Keratinocyte (primary cell): ENCODE data around the gene AKR1C3. TPM values are rescaled to one million over a fixed set of nuclear protein-coding genes. Genes with fewer than 3 reads are reported as not detected.

Source experiments
- DNase-seq: peaks from one replicate; pipeline ENCODE4 v3.0.0-alpha.2; 2011; ENCODE audit warnings: low read depth, missing footprints, low spot score
- FAIRE-seq: peaks from 2 replicates; lab custom pipeline; 2011; peaks lifted over from hg19 to GRCh38; lab: Jason Lieb, UNC
- H2AFZ ChIP-seq: 2 replicates; pipeline ENCODE4 v1.6.0; 2012; ENCODE audit warnings: low read length, control low read depth, inconsistent platforms; ENCODE audit not compliant: control insufficient read depth
- H3K27ac ChIP-seq: 2 replicates; pipeline ENCODE4 v1.5.1; 2011; ENCODE audit warnings: low read length; ENCODE audit not compliant: control insufficient read depth, insufficient read depth
- H3K27me3 ChIP-seq: 3 replicates; pipeline ENCODE4 v1.6.0; 2011; ENCODE audit warnings: low read length; ENCODE audit not compliant: control insufficient read depth, insufficient read depth; ENCODE audit errors: extremely low read depth
- H3K36me3 ChIP-seq, 2 experiments: 2 replicates in 1 of 2; 3 replicates in 1 of 2; pipeline ENCODE4 v1.5.1; 2011; ENCODE audit warnings: low read length in 2 of 2, mild to moderate bottlenecking in 1 of 2; ENCODE audit not compliant: control insufficient read depth in 2 of 2, insufficient read depth in 2 of 2; ENCODE audit errors: extremely low read depth in 1 of 2
- H3K4me1 ChIP-seq: 3 replicates; pipeline ENCODE4 v1.5.1; 2011; ENCODE audit warnings: low read length; ENCODE audit not compliant: control insufficient read depth, insufficient read depth; ENCODE audit errors: extremely low read depth
- H3K4me2 ChIP-seq: 3 replicates; pipeline ENCODE4 v1.6.0; 2011; ENCODE audit warnings: low read depth, low read length; ENCODE audit not compliant: control insufficient read depth, insufficient read depth; ENCODE audit errors: extremely low read depth
- H3K4me3 ChIP-seq, 3 experiments: fragments of 200-600 bp in 1 of 3; sonication (generic) in 1 of 3; 2 replicates in 2 of 3; 3 replicates in 1 of 3; pipeline ENCODE4 v1.5.1; 2011 to 2016; ENCODE audit warnings: low read length in 3 of 3, mild to moderate bottlenecking in 3 of 3, control low read depth in 2 of 3, inconsistent platforms in 1 of 3, low read depth in 1 of 3, mixed read lengths in 1 of 3, mixed run types in 1 of 3, moderate library complexity in 1 of 3; ENCODE audit not compliant: control insufficient read depth in 2 of 3, insufficient read depth in 2 of 3; ENCODE audit errors: extremely low read depth in 1 of 3
- H3K79me2 ChIP-seq: 2 replicates; pipeline ENCODE4 v1.6.0; 2012; ENCODE audit warnings: low read length; ENCODE audit not compliant: control insufficient read depth, insufficient read depth
- H3K9ac ChIP-seq: 3 replicates; pipeline ENCODE4 v1.6.0; 2011; ENCODE audit warnings: low read length; ENCODE audit not compliant: control insufficient read depth, insufficient read depth; ENCODE audit errors: extremely low read depth
- H3K9me1 ChIP-seq: 3 replicates; pipeline ENCODE4 v1.6.0; 2011; ENCODE audit warnings: low read length; ENCODE audit not compliant: control insufficient read depth, insufficient read depth; ENCODE audit errors: extremely low read depth
- H3K9me3 ChIP-seq: 2 replicates; pipeline ENCODE4 v1.5.1; 2012; ENCODE audit warnings: low read depth, low read length; ENCODE audit not compliant: control insufficient read depth
- H4K20me1 ChIP-seq: 3 replicates; pipeline ENCODE4 v1.6.0; 2011; ENCODE audit warnings: low read length; ENCODE audit not compliant: control insufficient read depth, insufficient read depth; ENCODE audit errors: extremely low read depth
- EZH2 ChIP-seq: IDR thresholded peaks from one replicate; pipeline ENCODE4 v1.6.1; 2012; ENCODE audit warnings: inconsistent platforms, mild to moderate bottlenecking, low read length, moderate library complexity
- dilution Hi-C: fragments of 300-500 bp; cut with MboI; formaldehyde crosslinking; loops from one replicate; pipeline ENCODE4 v1.7.0; 2020; ENCODE audit warnings: low sequenced_read_pairs; ENCODE audit not compliant: extremely low pct_ligation_motif_present
- polyA minus RNA-seq, 3 experiments: library from RNA; depleted of rRNA, polyadenylated mRNA; stranded (reverse); fragments of >200 nt; gene quantifications; 1 replicate in 1 of 3; 2 replicates in 1 of 3; 3 replicates in 1 of 3; pipeline ENCODE4 v1.2.3, GENCODE V29; 2011
- polyA plus RNA-seq, 5 experiments: library from polyadenylated mRNA; depleted of rRNA in 3 of 5; stranded (reverse) in 3 of 5; stranded (forward) in 1 of 5; unstranded in 1 of 5; fragments of >200 nt; gene quantifications; 1 replicate in 1 of 5; 2 replicates in 3 of 5; 3 replicates in 1 of 5; pipeline versions ENCODE4 v1.2.1 to v1.2.3, GENCODE V29; 2011 to 2012; ENCODE audit warnings: missing spikeins in 2 of 5, low read depth in 1 of 5, low replicate concordance in 1 of 5
- TF ChIP-seq, protein P1 (sequence below), 3 experiments: IDR thresholded peaks in 1 of 3; conservative IDR thresholded peaks in 1 of 3; optimal IDR thresholded peaks in 1 of 3; 2 replicates in 2 of 3; 3 replicates in 1 of 3; pipeline versions ENCODE3 to v1.5.1; 2011; ENCODE audit warnings: low read length in 3 of 3, mild to moderate bottlenecking in 3 of 3, moderate library complexity in 2 of 3, control low read depth in 1 of 3, inconsistent platforms in 1 of 3; ENCODE audit not compliant: insufficient read depth in 2 of 3; ENCODE audit errors: extremely low read depth in 1 of 3

Gene AKR1C3
- polyA plus RNA-seq: 11.7 to 120 TPM (median 27.3 TPM) in 3 replicates
- 24.3 TPM for polyA plus RNA-seq (2011; ENCODE audit: low read depth)
- 44.3 and 44.7 TPM in 2 replicates for polyA plus RNA-seq (2011; cell fraction: cytosol; rRNA removed)
- 47.7 and 61.6 TPM in 2 replicates for polyA plus RNA-seq (2011; cell fraction: nucleus; rRNA removed)
- polyA plus RNA-seq (2012; ENCODE audit: low replicate concordance): 6.8 and 28.2 TPM in 2 replicates
- polyA minus RNA-seq: 1.8 to 50.6 TPM (median 14.4 TPM) in 3 replicates
- 12.9 TPM for polyA minus RNA-seq (2011; cell fraction: cytosol; rRNA and poly(A)+ RNA removed)
- 10.3 and 18.2 TPM in 2 replicates for polyA minus RNA-seq (2011; cell fraction: nucleus; rRNA and poly(A)+ RNA removed)

DNA sequence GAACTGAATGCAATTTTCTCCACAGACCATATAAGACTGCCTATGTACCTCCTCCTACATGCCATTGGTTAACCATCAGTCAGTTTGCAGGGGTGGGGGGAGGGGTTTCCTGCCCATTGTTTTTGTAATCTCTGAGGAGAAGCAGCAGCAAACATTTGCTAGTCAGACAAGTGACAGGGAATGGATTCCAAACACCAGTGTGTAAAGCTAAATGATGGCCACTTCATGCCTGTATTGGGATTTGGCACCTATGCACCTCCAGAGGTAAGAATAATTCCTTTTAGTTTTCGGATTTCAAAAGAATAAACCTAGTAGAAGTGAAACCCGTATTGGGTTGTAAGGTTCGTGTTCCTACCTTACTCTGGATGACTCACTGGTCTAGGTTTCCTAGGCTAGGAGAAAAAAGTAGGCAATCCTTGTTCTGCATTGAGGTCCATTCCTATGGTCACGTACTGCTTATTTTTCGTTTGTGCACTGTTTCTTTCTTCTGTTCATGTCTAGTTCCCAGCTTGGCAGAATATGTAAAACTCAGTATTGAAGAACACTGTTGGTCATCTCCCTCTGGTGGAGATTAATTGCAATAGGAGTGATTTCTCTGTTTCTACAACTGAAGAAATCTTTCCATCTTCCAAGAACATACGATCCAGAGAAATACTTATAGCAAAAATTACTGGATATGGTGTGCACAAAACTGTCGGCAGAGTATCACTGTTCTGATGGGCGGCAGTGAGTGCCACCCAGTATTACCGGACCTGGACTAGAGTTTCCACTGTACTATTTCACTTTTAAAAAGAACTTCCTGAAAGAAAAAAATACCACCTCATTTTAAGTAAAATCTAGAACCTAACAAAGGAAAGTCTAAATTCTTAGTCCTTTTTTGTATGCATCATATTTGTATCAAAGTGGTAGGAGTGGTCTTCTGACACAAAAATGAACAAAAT is at the start of gene AKR1C3:
Gene AKR1C3, plus strand, starts transcription at position 150 of the 941 bp plus-strand sequence. Its CDS starts 31 bp downstream, at position 181.
- peak; percentile 86 for FAIRE-seq
- peak within 1 kb of the TSS; percentile 64 for H3K27ac ChIP-seq
- no peaks in the 10 kb centered on the region for H3K36me3 ChIP-seq
- peak within 1 kb of the TSS; percentile 44 to 68 (median 51) for H3K4me3 ChIP-seq
- dilution Hi-C loops: no loop called here
- H3K4me2 ChIP-seq: peak within 1 kb of the TSS; percentile 81
- DNase-seq: no peak
- TF ChIP-seq, protein P1, sequence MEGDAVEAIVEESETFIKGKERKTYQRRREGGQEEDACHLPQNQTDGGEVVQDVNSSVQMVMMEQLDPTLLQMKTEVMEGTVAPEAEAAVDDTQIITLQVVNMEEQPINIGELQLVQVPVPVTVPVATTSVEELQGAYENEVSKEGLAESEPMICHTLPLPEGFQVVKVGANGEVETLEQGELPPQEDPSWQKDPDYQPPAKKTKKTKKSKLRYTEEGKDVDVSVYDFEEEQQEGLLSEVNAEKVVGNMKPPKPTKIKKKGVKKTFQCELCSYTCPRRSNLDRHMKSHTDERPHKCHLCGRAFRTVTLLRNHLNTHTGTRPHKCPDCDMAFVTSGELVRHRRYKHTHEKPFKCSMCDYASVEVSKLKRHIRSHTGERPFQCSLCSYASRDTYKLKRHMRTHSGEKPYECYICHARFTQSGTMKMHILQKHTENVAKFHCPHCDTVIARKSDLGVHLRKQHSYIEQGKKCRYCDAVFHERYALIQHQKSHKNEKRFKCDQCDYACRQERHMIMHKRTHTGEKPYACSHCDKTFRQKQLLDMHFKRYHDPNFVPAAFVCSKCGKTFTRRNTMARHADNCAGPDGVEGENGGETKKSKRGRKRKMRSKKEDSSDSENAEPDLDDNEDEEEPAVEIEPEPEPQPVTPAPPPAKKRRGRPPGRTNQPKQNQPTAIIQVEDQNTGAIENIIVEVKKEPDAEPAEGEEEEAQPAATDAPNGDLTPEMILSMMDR (optimal IDR thresholded peaks at IDR 0.05 in 1 of 3, IDR thresholded peaks at IDR 0.05 in 1 of 3, conservative IDR thresholded peaks at IDR 0.05 in 1 of 3; ENCODE audit: extremely low read depth in 1 of 3, insufficient read depth in 2 of 3, low read length in 3 of 3): peak in 2 of 3 experiments; percentile 51 to 65
- TF ChIP-seq EZH2: no peak
- H3K79me2 ChIP-seq: no peaks in the 10 kb centered on the region
- H3K9me1 ChIP-seq: no peaks in the 10 kb centered on the region
- H3K9me3 ChIP-seq: no peaks in the 10 kb centered on the region
- peaks cover 10% of the 10 kb centered on the region for H3K4me1 ChIP-seq
- no peaks in the 10 kb centered on the region for H4K20me1 ChIP-seq
- peak within 1 kb of the TSS; percentile 83 for H2AFZ ChIP-seq
- H3K27me3 ChIP-seq: no peaks in the 10 kb centered on the region
- H3K9ac ChIP-seq: peak within 1 kb of the TSS; percentile 57

DNA sequence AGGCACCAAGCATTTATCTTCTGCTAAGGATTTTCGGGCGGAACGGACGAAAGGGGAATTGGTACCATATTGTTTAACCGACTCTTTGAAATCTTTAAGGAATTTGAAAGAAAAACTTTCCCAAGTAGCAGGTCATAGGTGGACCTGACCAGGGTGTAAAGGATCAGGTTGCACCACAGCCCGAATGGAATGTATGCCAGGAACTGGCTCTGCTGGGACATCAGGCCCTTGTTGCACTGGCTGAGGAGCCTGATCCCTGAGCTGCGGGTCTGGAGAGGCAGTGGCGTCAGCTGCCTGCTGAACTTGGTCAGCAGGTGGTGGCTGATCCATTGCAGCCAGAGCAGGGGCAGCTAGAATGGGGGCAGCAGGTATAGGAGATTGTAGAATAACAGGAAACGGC is 49.1 kb upstream of the AKR1C3 start:
- Histone ChIP-seq H3K79me2 (no peaks in the 10 kb centered on the region), H3K9me1 (no peaks in the 10 kb centered on the region), H4K20me1 (no peaks in the 10 kb centered on the region), H3K27me3 (no peaks in the 10 kb centered on the region), H3K4me3 (no peak overlapping the region), H3K4me2 (no peak overlapping the region), H3K9me3 (no peaks in the 10 kb centered on the region), H3K36me3 (no peaks in the 10 kb centered on the region), H3K9ac (no peak overlapping the region), H2AFZ (no peak overlapping the region), H3K4me1 (peaks cover 18% of the 10 kb centered on the region), H3K27ac (no peak overlapping the region)
- dilution Hi-C loops: no loop called here
- TF ChIP-seq, protein P1 (optimal IDR thresholded peaks at IDR 0.05 in 1 of 3, IDR thresholded peaks at IDR 0.05 in 1 of 3, conservative IDR thresholded peaks at IDR 0.05 in 1 of 3; ENCODE audit: extremely low read depth in 1 of 3, insufficient read depth in 2 of 3, low read length in 3 of 3): no peak
- FAIRE-seq (no peak), DNase-seq (no peak)
